Transverse colon (tissue), 3 donors: ENCODE results near the gene ABCA4.
"Not testable (repeated sequence)": the region's sequence is repeated elsewhere in the genome, so short reads cannot be mapped to it uniquely, and the experiment has no call there.

Experiments
- CTCF ChIP-seq, 5 experiments: fragments of 200-600 bp in 3 of 5; fragments of 450-650 bp in 2 of 5; sonication (generic) in 3 of 5; IDR thresholded peaks; 1 replicate in 2 of 5; 2 replicates in 3 of 5; pipeline ENCODE4 v1.5.1; 2016 to 2017; ENCODE audit warnings: antibody characterized with exemption in 5 of 5, inconsistent platforms in 3 of 5, mild to moderate bottlenecking in 2 of 5, moderate library complexity in 1 of 5
- EP300 ChIP-seq: sonication (generic); formaldehyde crosslinking; IDR thresholded peaks from one replicate; pipeline ENCODE4 v1.6.1; 2017; ENCODE audit warnings: antibody characterized with exemption, low read depth
- POLR2A ChIP-seq: fragments of 450-650 bp; IDR thresholded peaks from one replicate; pipeline ENCODE4 v1.6.1; 2016; ENCODE audit warnings: antibody characterized with exemption, mild to moderate bottlenecking, moderate library complexity

- TF ChIP-seq CTCF (IDR thresholded peaks at IDR 0.05); POLR2A; EP300: not testable (repeated sequence)
Observed at GRCh38 chr1:94164885-94165284, 43.9 kb upstream of the ABCA4 start.
